IMR-90 (cell line): Measurements from ENCODE around the gene CD93. TPM values are rescaled to one million over a fixed set of nuclear protein-coding genes. Genes with fewer than 3 reads are reported as not detected.

Source experiments
- ATAC-seq: fragments of 200-7000 bp; cut with Tn5 transposase; 2 replicates; pipeline ENCODE4 v1.9.1; 2020; ENCODE audit warnings: low read depth, mild to moderate bottlenecking, moderate library complexity
- BruUV-seq: library from RNA; stranded (reverse); fragments of 400-500 nt; replicated peaks from 2 replicates; lab custom pipeline; 2021; lab: Mats Ljungman, UMichigan
- CTCF ChIA-PET: fragments of 300-600 bp; formaldehyde crosslinking; extraction: SDS; loops from one replicate; lab custom pipeline; 2021; ENCODE audit warnings: antibody characterized with exemption; lab: Yijun Ruan, JAX
- POLR2A ChIA-PET: fragments of 300-600 bp; sonication (Branson Sonifier 250); formaldehyde crosslinking; loops from one replicate; lab custom pipeline; 2022; ENCODE audit warnings: antibody characterized with exemption; ENCODE audit not compliant: unreplicated experiment; lab: Charles Lee
- DNase-seq: peaks from one replicate; pipeline ENCODE4 v3.0.0; 2013
- H2AFZ ChIP-seq: replicated peaks from 2 replicates; pipeline ENCODE3; 2013; ENCODE audit warnings: low read length, mild to moderate bottlenecking; ENCODE audit not compliant: poor library complexity
- H2AK5ac ChIP-seq: 2 replicates; pipeline ENCODE4 v1.6.1; 2013; ENCODE audit warnings: low read depth, low read length, inconsistent platforms
- H2AK9ac ChIP-seq: replicated peaks from 2 replicates; pipeline ENCODE3; 2013; ENCODE audit warnings: mild to moderate bottlenecking, low read depth, low read length, moderate library complexity; ENCODE audit not compliant: poor library complexity
- H2BK120ac ChIP-seq: 2 replicates; pipeline ENCODE4 v1.6.1; 2013; ENCODE audit warnings: low read depth, low read length, inconsistent platforms
- H2BK15ac ChIP-seq: 3 replicates; pipeline ENCODE4 v1.6.1; 2013; ENCODE audit warnings: low read depth, low read length, inconsistent platforms
- H2BK20ac ChIP-seq: 2 replicates; pipeline ENCODE4 v1.6.1; 2013; ENCODE audit warnings: low read depth, mild to moderate bottlenecking, inconsistent platforms, low read length, moderate library complexity
- H2BK5ac ChIP-seq: 2 replicates; pipeline ENCODE4 v1.6.1; 2013; ENCODE audit warnings: mild to moderate bottlenecking, low read depth, low read length, inconsistent platforms; ENCODE audit not compliant: poor library complexity, severe bottlenecking
- H3K14ac ChIP-seq: replicated peaks from 2 replicates; pipeline ENCODE4 v1.6.1; 2013; ENCODE audit warnings: low read depth, low read length, inconsistent platforms
- H3K18ac ChIP-seq: 2 replicates; pipeline ENCODE4 v1.6.1; 2013; ENCODE audit warnings: low read depth, low read length, control low read depth
- H3K23ac ChIP-seq: 2 replicates; pipeline ENCODE4 v1.6.1; 2013; ENCODE audit warnings: low read depth, low read length, inconsistent platforms
- H3K27ac ChIP-seq: 2 replicates; pipeline ENCODE4 v1.5.1; 2013; ENCODE audit warnings: mild to moderate bottlenecking, control low read depth, low read length; ENCODE audit not compliant: insufficient read depth
- H3K27me3 ChIP-seq: 2 replicates; pipeline ENCODE4 v1.6.1; 2013; ENCODE audit warnings: low read length; ENCODE audit not compliant: control insufficient read depth, insufficient read depth
- H3K36me3 ChIP-seq: 2 replicates; pipeline ENCODE4 v1.6.1; 2013; ENCODE audit warnings: low read length, mixed read lengths; ENCODE audit not compliant: control insufficient read depth, insufficient read depth
- H3K4ac ChIP-seq: 2 replicates; pipeline ENCODE4 v1.6.1; 2013; ENCODE audit warnings: low read depth, low read length, inconsistent platforms
- H3K4me1 ChIP-seq: 2 replicates; pipeline ENCODE4 v1.6.1; 2013; ENCODE audit warnings: low read length, mixed read lengths; ENCODE audit not compliant: control insufficient read depth, insufficient read depth
- H3K4me2 ChIP-seq: 2 replicates; pipeline ENCODE4 v1.6.1; 2013; ENCODE audit warnings: low read depth, mild to moderate bottlenecking, control low read depth, low read length, moderate library complexity
- H3K4me3 ChIP-seq: 2 replicates; pipeline ENCODE4 v1.5.1; 2013; ENCODE audit warnings: low read depth, mild to moderate bottlenecking, control low read depth, low read length, moderate library complexity; ENCODE audit not compliant: insufficient read depth
- H3K56ac ChIP-seq: 2 replicates; pipeline ENCODE4 v1.6.1; 2013; ENCODE audit warnings: low read length, inconsistent platforms; ENCODE audit not compliant: insufficient read depth; ENCODE audit errors: extremely low read depth
- H3K79me1 ChIP-seq, 2 experiments: 2 replicates each; pipeline ENCODE4 v1.6.1; 2013; ENCODE audit warnings: low read length in 2 of 2, inconsistent platforms in 1 of 2, low read depth in 1 of 2
- H3K9ac ChIP-seq: 2 replicates; pipeline ENCODE4 v1.6.1; 2013; ENCODE audit warnings: low read depth, low read length, control low read depth
- H3K9me1 ChIP-seq: 2 replicates; pipeline ENCODE4 v1.6.1; 2013; ENCODE audit warnings: low read length, inconsistent platforms; ENCODE audit not compliant: insufficient read depth
- H3K9me3 ChIP-seq: 2 replicates; pipeline ENCODE4 v1.6.1; 2013; ENCODE audit warnings: low read length; ENCODE audit not compliant: control insufficient read depth, insufficient read depth
- H4K20me1 ChIP-seq: 2 replicates; pipeline ENCODE4 v1.6.1; 2013; ENCODE audit warnings: low read length, inconsistent platforms; ENCODE audit not compliant: insufficient read depth
- H4K5ac ChIP-seq: 2 replicates; pipeline ENCODE4 v1.6.1; 2013; ENCODE audit warnings: mild to moderate bottlenecking, low read depth, low read length, control low read depth
- H4K8ac ChIP-seq, 2 experiments: 2 replicates each; pipeline ENCODE4 v1.6.1; 2013; ENCODE audit warnings: low read depth in 2 of 2, low read length in 2 of 2, control low read depth in 1 of 2, inconsistent platforms in 1 of 2
- H4K91ac ChIP-seq: 2 replicates; pipeline ENCODE4 v1.6.1; 2013; ENCODE audit warnings: low read depth, low read length, inconsistent platforms; ENCODE audit not compliant: insufficient read depth
- MAFK ChIP-seq: IDR thresholded peaks from 2 replicates; pipeline ENCODE4 v1.6.1; 2012; ENCODE audit warnings: low read depth, low read length, improper control_type of control experiment
- NFE2L2 ChIP-seq: fragments of 150-350 bp; IDR thresholded peaks from 2 replicates; pipeline ENCODE4 v1.6.1; 2016; ENCODE audit warnings: low read depth, mild to moderate bottlenecking, low read length
- POLR2A ChIP-seq: IDR thresholded peaks from 2 replicates; pipeline ENCODE4 v1.6.1; 2012; ENCODE audit warnings: mild to moderate bottlenecking, low read depth, low read length
- RCOR1 ChIP-seq: IDR thresholded peaks from 2 replicates; pipeline ENCODE4 v1.6.1; 2012; ENCODE audit warnings: mild to moderate bottlenecking, low read length, improper control_type of control experiment; ENCODE audit not compliant: insufficient replicate concordance
- RFX5 ChIP-seq: IDR thresholded peaks from 2 replicates; pipeline ENCODE4 v1.8.0; 2012; ENCODE audit warnings: low read depth, mild to moderate bottlenecking, low read length, moderate library complexity
- SMC3 ChIP-seq: fragments of 150-350 bp; IDR thresholded peaks from 2 replicates; pipeline ENCODE4 v1.6.1; 2016; ENCODE audit warnings: low read depth, mild to moderate bottlenecking, antibody characterized with exemption, low read length, moderate library complexity
- USF2 ChIP-seq: fragments of 150-350 bp; IDR thresholded peaks from 2 replicates; pipeline ENCODE4 v1.6.1; 2017; ENCODE audit warnings: mild to moderate bottlenecking, antibody characterized with exemption, low read length, low read depth
- WGBS, 2 experiments: methylation state at CpG; one replicate each; pipeline versions ENCODE4 v1.1.5 to v1.1.7; 2013; ENCODE audit warnings: missing lambda C conversion rate in 2 of 2; ENCODE audit not compliant: insufficient read length in 1 of 2; ENCODE audit errors: extremely low coverage in 2 of 2; 5-methylcytosine and 5-hydroxymethylcytosine counted together
- dilution Hi-C: fragments of 300-500 bp; cut with HindIII; formaldehyde crosslinking; loops from one replicate; pipeline ENCODE4 v1.14.3; 2018; ENCODE audit warnings: low sequenced_read_pairs; ENCODE audit not compliant: unreplicated experiment
- in situ Hi-C: fragments of 300-500 bp; cut with MboI; formaldehyde crosslinking; loops from 3 replicates; pipeline ENCODE4 v1.14.3; 2019; ENCODE audit warnings: low sequenced_read_pairs, inconsistent platforms, mixed read lengths
- intact Hi-C: fragments of 100-400 bp; cut with micrococcal nuclease; formaldehyde crosslinking; loops from 2 replicates; pipeline ENCODE4 v1.10.0; 2022
- polyA plus RNA-seq, 3 experiments: library from polyadenylated mRNA; depleted of rRNA; stranded (reverse); fragments of >200 nt; gene quantifications; 2 replicates each; pipeline ENCODE4 v1.2.3, GENCODE V29; 2012; ENCODE audit warnings: low replicate concordance in 1 of 3
- total RNA-seq: library from RNA; depleted of rRNA; stranded (reverse); fragments of >200 nt; gene quantifications from 2 replicates; pipeline ENCODE4 v1.2.3, GENCODE V29; 2012

The CD93 gene
- total and polyA plus RNA-seq, 2 of the 4 experiments (the other 2 are of a cell fraction) = under 0.01 to 0.02 TPM

- H3K4me2 ChIP-seq = no peak overlapping the region
- no peak overlapping the region for H3K14ac ChIP-seq
- H3K27me3 ChIP-seq = peaks cover 13% of the 10 kb centered on the region
- no peak overlapping the region for H2AFZ ChIP-seq
- H2BK20ac ChIP-seq = no peak overlapping the region
- H2BK5ac ChIP-seq = no peak overlapping the region
- no peak overlapping the region for H3K27ac ChIP-seq
- intact Hi-C loops (no loop called here), in situ Hi-C loops (no loop called here), dilution Hi-C loops (no loop called here)
- H3K18ac ChIP-seq = no peak overlapping the region
- H3K23ac ChIP-seq = no peak overlapping the region
- H2AK5ac ChIP-seq = no peak overlapping the region
- H3K4ac ChIP-seq = no peak overlapping the region
- WGBS, 2 experiments = no CpG with 5 or more reads among the region's 11 CpGs
- BruUV-seq = no TSS peak
- H3K9ac ChIP-seq = no peak overlapping the region
- ChIA-PET POLR2A (no interaction called here), CTCF (no interaction called here)
- H4K8ac ChIP-seq = no peak overlapping the region
- H2BK15ac ChIP-seq = no peak overlapping the region
- no peak overlapping the region for H3K56ac ChIP-seq
- no peaks in the 10 kb centered on the region for H4K20me1 ChIP-seq
- no peaks in the 10 kb centered on the region for H3K79me1 ChIP-seq
- TF ChIP-seq RFX5 (no peak), RCOR1 (no peak), SMC3 (no peak), USF2 (no peak), NFE2L2 (no peak), MAFK (no peak), POLR2A (no peak)
- no peak overlapping the region for H3K4me3 ChIP-seq
- no peak overlapping the region for H2BK120ac ChIP-seq
- no peak overlapping the region for H2AK9ac ChIP-seq
- no peaks in the 10 kb centered on the region for H3K36me3 ChIP-seq
- ATAC-seq = no peak
- no peak overlapping the region for H4K91ac ChIP-seq
- no peaks in the 10 kb centered on the region for H3K9me3 ChIP-seq
- DNase-seq = no peak
- no peak overlapping the region for H4K5ac ChIP-seq
- H3K9me1 ChIP-seq = no peaks in the 10 kb centered on the region
- no peaks in the 10 kb centered on the region for H3K4me1 ChIP-seq
These were observed 13.1 kb downstream of the CD93 start for GRCh38 chr20:23072892-23073586.
